Right renal cortex interstitium (tissue), 3 donors: ENCODE data around the gene ZFAND2B. TPM values are rescaled to one million over a fixed set of nuclear protein-coding genes. Genes with fewer than 3 reads are reported as not detected.

Experiments
- DNase-seq, 3 donors: peaks; one replicate each; pipeline ENCODE4 v3.0.0-alpha.2; 2013; ENCODE audit warnings: low read depth in 3 of 3, low spot score in 2 of 3
- polyA plus RNA-seq, 3 donors: library from polyadenylated mRNA; unstranded; fragments of 120-200 nt; gene quantifications; one replicate each; pipeline ENCODE4 v1.2.1, GENCODE V29; 2013; ENCODE audit not compliant: insufficient read length in 3 of 3

Gene ZFAND2B
- polyA plus RNA-seq, 3 donors: 33.7 to 38.5 (median 38.3) TPM

DNA sequence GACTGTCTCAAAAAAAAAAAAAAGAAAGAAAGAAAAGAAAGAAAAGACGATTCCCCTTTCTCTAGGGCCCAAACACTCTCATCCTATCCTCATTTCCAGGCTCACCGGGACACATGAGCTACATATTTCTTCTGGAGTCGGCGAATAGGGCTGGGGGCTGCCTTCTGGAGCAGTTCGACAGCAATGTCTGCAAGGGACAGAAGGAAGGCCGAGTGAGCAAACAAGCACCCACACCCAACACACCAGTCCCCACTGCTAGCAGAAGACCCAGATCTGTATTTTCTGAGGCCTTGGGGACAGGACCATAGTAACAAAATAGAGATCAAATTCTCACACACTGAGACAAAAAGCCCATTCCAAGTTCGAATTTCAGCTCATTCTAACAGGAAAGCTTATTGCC is 31.1 kb upstream of the ZFAND2B start:
- no peak for DNase-seq

DNA sequence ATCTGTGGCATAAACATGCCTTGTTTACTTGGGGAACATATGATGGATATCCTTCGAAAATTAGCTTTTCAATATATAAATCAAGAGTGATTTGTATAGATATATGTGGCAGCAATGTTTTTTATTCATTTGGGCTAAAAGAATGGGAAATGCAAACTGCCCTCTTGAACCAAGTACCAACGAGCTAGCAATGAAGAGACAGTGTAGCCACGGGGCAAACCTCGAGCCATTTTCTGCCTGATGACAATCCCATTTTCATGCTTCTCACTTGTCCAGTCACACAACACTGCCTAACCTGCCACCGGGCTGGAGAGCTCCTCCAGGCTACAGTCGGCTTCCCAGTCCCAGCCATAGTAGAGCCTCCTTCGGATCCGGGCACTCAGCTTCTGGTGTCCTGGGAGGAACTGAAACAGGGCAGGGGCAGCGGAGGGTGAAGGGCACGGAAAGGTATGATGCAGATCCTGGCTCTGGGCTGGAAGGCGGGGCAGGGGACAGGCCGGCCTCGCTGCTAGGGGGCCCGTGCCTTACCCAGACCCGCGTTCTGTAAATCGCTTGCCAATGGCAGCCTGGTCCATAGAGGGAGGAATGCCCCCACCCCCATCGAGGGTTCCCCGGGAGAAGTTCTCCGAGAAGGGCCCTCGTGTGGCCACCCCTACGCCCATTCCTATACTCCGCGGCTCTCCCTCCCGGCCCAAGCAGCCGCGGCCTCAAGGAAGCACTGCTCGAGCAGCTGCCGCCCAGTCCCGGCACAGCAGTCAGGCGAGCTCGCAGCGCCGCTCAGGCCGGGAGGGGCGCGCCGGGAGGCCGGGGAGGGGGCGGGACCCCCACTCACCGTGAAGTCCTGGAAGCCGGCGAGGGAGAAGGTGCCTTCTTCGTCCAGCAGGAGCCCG is 30.4 kb upstream of the ZFAND2B start:
- peak in 1 of 3 donors; percentile 24 for DNase-seq

DNA sequence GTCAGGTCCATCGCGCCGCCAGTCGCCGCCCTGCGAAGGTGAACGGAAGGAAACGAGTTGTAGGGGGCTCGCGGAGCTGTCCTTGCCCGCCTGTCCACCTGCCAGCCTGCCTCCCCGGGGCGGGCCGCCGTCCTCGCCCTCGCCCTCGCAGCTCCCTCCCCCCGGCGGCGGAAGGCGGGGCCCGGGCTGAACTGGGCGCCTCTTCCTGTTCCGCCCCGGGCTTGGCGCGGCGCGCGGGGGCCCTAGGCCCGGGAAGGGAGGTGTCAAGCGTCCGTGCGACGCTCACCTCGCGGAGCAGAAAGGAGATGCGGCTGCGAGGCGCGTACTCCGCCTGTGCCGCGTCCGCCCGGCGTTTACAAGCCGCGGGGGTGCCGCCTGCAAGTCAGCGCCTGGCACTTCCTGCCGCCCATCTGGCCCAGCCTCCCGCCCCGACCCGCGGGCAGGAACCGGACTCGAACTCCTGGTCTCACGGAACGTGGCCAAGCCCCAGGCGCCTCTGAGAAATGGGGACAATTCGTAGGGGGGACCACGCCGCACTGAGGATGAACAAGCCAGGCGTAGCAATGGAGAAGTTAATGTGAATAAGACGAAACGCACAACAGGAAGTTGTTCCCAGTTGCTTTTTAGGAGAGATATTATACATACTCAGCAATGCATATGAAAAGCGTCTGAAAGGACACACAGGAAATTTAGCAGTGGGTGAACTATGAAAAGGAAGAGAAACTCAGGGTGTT is 29.6 kb upstream of the ZFAND2B start, which contains the start of gene CNPPD1:
CNPPD1 (minus strand) TSS at position 108 of the 734 bp plus-strand sequence; CDS start at position 11, 97 bp downstream.
- peak in 2 of 3 donors; percentile 51 to 57 for DNase-seq

DNA sequence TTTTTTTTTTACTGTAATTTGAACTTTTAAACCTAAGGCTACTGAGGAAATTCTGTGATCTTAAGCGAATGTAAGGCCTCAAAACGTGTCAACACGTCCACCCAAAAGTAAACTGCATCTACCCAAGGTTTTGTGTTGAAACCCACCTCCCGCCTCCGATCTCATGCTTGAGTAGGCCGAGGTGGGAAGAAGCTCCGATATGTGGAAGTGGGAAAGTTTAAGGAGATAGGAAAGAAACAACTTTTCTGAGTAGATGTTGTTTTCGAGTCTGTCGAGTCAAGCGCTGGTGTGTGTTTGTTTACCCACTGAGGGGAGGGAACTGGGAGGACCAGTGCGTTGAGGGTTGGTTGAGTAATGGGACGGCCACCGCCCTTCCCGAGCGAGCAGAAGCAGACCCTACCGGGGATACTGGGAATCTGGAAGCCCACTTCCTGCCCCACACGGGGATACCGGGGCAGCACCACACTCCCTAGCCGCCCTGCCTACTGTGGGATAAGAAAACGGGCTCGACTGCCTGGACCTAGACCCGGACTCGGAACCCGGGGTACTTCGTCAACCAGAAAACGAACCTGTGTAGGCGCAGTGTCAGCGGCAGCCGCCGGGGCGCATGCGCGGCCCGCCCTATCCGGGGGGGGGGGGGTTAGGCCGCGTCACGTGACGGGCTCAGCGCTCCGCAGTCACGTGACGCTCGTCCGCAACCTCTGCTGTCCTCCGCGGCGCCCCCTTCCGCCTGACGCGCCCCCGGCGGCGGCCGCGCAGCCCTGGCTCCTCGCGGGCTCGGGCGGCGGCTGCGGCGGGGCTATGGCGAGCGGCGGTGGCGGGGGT is 28.8 kb upstream of the ZFAND2B start, which contains the start of gene RETREG2:
RETREG2 (plus strand) TSS at position 724 of the 825 bp plus-strand sequence; CDS start at position 802, 78 bp downstream.
- DNase-seq: peak; percentile 72 to 76 (median 75)

DNA sequence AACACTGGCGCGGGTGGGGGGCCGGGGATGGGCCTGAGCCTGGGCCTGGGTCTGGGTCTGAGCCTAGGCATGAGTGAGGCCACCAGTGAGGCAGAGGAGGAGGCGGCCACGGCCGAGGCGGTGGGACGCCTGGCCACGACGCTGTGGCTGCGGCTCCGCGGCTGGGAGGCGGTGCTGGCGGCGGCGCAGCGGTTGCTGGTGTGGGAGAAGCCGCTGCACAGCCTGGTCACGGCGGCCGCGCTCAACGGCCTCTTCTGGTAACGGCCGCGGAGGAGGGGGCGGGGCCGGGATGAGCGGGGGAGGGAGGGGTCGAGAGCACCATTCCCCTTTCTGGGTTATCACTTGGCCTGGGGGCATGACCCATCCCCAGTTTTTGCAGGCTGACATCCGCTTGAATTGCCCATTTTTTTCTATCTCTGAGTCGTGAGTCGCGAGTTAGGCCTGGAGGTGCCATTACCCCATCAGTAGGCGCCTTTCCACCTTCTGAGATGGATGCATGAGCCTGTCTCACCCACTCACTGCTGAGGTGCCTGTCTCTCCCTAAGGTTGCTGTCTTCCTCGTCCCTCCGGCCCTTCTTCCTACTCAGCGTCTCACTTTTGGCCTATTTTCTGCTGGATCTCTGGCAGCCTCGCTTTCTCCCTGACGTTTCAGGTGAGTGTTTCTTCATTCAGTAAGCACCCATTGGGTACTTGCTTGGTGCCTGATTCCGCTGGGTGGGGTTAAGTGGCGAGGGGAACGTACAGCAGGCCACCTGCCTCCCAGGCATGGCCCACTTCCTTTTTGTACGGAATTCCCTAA is 28.0 kb upstream of the ZFAND2B start:
- no peak for DNase-seq

DNA sequence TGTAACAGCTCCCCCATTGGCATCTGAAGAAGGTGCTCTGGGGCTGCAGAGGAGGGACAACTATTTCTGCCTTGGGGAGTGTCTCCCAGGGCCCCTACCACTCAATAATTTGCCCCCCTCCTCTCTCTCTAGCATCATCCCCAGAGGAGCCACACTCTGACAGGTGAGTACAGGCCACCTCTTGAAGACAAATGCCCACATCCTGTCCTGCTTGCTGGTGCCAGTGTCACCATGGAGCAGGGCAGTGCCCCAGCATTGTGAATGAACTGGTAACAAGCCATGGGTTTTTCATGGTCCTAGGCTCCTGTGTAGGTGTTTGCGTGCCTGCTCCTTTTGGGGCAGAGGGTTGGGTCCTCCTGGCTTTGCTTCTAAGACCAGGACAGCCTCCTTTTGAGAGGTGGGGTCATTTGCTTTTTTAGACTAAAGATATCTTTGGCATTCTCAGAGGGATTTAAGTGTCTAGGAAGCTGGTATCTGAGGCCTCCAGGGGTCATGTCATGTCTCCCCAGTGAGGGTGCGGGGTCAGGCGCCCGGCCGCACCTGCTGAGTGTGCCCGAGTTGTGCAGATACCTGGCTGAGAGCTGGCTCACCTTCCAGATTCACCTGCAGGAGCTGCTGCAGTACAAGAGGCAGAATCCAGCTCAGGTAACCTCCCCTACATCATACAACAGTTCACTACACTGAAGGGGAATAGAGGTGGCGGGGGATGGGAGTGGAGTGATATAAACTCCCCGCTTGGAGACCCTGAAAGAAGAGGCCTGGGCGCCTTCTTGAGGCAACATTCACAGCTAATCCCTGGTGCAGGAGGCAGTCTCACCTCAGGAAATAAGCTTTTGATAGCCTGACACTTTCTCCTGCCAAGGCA is 26.7 kb upstream of the ZFAND2B start:
- no peak for DNase-seq

DNA sequence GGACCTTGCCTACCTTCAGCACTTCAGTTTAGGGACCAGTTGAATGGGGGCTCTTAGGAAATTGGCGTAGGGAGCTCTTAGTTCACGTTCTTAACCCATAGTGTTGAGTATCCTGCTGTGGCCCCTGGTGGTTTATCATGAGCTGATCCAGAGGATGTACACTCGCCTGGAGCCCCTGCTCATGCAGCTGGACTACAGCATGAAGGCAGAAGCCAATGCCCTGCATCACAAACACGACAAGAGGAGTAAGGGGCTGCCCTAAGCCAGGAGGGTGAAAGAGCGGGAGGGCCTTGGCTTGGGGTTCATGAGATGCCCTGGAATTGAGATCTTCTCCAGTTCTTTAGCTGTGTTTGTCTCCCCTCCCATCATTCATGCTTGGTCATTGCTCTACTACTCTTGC is 25.6 kb upstream of the ZFAND2B start:
- DNase-seq: no peak

DNA sequence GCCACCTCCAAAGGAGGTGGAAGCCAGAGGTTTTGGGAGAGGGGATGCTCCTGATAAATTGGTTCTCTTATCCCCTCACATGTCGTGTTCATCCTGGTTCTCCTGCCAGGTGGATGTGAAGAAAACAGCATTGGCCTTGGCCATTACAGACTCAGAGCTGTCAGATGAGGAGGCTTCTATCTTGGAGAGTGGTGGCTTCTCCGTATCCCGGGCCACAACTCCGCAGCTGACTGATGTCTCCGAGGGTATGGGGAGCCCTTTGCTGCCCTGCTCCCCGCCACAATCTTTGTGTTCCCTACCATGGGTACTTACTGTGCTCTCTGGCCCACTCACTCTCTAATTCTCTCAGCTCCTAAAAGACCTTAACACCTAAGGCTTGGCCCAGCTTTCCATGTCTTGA is 25.1 kb upstream of the ZFAND2B start:
- no peak for DNase-seq

DNA sequence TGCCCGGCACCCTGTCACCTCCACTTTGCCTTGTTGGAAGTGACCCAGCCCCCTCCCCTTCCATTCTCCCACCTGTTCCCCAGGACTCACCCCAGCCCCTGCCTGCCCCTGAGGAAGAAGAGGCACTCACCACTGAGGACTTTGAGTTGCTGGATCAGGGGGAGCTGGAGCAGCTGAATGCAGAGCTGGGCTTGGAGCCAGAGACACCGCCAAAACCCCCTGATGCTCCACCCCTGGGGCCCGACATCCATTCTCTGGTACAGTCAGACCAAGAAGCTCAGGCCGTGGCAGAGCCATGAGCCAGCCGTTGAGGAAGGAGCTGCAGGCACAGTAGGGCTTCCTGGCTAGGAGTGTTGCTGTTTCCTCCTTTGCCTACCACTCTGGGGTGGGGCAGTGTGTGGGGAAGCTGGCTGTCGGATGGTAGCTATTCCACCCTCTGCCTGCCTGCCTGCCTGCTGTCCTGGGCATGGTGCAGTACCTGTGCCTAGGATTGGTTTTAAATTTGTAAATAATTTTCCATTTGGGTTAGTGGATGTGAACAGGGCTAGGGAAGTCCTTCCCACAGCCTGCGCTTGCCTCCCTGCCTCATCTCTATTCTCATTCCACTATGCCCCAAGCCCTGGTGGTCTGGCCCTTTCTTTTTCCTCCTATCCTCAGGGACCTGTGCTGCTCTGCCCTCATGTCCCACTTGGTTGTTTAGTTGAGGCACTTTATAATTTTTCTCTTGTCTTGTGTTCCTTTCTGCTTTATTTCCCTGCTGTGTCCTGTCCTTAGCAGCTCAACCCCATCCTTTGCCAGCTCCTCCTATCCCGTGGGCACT is 24.0 kb upstream of the ZFAND2B start:
- no peak for DNase-seq

DNA sequence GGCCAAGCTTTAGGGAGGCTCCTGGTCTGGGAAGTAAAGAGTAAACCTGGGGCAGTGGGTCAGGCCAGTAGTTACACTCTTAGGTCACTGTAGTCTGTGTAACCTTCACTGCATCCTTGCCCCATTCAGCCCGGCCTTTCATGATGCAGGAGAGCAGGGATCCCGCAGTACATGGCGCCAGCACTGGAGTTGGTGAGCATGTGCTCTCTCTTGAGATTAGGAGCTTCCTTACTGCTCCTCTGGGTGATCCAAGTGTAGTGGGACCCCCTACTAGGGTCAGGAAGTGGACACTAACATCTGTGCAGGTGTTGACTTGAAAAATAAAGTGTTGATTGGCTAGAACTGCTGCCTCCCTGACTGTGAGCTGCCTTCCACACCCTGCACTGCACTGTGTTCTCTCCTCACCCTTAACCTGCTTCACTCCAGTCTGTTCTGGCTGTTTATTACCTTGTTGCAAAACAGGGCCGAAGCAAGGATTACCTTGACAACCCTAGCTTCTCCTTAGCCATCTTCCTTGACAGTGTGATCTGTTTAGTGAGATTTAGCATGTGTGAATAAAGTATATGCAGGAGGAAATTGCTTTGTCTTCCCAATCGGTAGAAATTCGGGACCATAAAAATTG is 23.3 kb upstream of the ZFAND2B start:
- no peak for DNase-seq

DNA sequence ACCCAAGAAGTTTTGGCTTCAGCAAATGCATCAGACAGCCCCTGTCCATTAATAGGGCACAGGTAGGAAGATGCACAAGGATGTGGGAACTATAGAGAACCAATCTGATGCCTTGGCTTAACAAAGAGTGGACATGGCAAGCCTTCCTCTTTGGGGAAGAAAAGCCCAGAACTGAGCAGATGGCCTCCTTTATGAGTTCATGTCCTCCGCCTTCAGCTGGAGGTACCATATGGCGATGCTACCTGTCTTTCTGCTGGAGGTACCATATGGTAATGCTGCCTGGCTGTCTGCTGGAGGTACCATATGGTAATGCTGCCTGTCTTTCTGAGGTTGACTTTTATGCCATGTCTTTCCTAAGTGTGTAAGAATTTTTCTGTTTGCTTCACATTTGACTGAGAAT is 22.5 kb upstream of the ZFAND2B start:
- no peak for DNase-seq

DNA sequence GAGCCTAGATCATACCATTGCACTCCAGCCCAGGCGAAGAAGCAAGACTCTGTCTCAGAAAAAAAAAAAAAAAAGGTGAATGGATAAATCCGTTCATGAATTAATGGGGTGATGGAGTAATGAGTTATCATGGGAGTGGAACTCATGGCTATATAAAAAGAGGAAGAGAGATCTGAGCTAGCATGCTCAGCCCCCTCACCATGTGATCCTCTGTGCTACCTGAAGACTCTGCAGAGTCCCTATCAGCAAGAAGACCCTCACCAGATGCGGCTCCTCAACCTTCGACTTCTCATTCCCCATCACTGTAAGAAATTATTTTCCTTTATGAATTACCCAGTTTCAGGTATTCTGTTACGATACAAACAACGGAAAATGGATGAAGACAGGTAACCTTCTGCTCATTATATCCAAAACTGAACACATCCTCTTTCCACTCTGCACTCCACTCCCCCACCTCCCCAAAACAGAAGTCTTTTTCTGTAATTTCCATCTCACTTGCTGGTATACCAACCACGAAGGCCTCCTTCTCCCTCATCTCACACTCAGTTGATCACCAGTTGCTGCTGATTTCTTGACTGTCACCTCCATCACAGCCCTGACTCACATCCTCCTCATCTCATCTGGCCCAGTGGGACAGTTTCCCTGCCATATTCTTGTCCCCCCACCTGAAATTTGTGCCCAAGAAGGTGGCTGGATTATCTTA is 19.7 kb upstream of the ZFAND2B start:
- no peak for DNase-seq

DNA sequence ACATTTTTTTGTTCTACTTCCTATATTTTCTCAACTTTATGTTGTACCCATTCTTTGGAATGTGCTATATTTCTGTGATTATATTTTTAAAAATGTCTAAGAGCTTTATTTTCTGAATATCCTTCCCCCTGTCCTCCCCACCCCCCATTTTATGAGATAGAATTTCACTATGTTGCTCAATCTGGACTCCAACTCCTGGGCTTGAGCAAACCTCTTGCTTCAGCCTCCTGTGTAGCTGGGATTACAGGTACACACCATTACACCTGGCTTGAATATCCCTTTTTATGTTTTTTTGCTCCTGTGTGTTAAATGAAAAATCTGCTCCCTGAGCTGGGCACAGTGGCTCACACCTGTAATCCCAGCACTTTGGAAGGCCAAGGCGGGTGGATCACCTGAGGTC is 9.2 kb upstream of the ZFAND2B start:
- DNase-seq: no peak

DNA sequence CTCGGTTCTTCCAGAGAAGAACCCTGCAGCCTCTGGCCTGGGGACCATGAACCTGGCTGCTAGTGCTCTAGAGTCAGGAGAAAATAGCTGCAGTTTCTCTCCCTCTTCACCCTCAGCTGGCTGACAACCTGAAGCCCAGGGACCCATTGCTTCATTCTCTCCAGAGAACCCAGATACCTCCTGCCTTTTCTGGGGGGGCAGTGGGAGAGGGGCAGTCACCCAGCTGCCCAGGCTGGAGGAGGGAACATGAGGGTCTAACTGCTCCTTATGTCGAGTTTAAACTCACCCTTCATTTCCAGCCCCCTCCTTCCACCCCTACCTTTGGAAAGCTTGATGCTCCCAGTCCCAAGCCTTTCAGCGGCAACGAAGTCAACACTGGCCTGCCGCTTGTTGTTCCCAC is 7.6 kb upstream of the ZFAND2B start:
- DNase-seq: no peak

DNA sequence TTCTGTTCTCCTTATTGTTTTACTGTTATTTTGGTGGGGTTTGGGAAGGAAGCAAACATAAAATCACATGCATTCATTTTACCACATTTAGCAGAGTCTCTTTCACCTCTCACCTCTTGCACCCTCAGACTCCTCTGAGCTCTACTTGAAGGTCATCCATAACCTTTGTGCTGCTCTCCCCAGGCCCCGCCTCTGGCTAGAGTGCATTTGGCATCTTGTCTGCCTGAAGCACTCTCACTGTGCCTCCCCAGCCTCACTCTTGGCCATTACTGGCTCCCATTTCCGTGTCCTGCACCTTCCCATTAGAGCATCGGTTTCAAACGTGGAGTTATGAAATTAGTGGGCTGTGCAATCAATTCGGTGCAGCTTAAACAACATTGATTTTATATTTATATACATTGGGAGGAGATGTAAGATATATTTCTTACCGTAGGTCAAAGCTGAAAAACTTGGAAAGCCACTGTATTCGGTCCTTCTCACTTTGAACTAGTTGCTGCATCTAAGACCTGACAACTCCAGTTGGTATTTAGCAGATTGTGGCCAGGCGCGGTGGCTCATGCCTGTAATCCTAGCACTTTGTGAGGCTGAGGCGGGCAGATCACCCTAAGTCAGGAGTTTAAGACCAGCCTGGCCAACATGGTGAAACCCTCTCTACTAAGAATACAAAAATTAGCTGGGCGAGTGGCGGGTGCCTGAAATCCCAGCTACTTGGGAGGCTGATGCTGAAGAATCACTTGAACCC is 6.9 kb upstream of the ZFAND2B start:
- DNase-seq: no peak
